GM18498 (cell line): Measurements from ENCODE around the gene RHOC.

Source experiments
- ATAC-seq: cut with Tn5 transposase; IDR thresholded peaks from one replicate; pipeline ENCODE4 v1.9.1; 2021; ENCODE audit warnings: mild to moderate bottlenecking, moderate library complexity; ENCODE audit not compliant: unreplicated experiment

Gene RHOC

GRCh38 chr1:112687361-112687760, 19.6 kb downstream of the RHOC start:
- no peak for ATAC-seq

DNA sequence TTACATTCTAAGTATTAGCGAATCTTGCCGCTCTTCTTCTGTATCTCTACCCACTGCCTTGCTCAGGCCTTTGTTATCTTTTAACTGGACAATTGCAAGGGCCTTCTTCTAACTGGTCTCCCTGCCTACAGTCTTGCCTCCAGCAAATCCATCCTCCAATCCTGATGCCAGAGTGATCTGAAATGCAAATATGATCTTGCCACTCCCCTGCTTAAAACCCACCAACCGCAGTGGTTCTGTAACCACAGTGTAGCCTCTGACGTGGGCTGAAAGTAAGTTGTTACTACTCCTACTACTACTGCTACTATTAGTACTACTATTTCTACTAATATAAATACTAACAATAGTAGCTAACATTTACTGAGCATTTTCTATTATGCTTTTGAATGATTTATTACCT, 20.1 kb downstream of the RHOC start:
- ATAC-seq: no peak

DNA sequence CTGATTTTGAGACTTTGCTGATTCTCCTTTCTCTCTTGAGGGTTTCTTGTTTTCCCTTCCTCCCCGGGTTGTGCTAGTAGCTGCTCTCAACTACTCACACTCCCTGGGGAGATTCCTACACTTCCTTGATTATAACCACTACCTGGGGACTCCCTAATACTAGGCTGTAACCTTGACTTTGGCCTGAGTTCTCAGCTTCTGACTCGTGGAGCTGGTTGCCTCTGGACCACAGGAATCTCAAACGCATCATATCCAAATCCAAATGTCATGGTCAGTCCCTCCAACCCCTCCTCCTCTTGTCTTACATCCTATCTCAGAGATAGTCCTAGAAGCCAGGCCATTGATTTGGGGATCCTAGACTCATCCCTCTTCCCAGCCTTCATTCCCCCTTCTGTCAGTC, 20.5 kb downstream of the RHOC start:
- no peak for ATAC-seq

DNA sequence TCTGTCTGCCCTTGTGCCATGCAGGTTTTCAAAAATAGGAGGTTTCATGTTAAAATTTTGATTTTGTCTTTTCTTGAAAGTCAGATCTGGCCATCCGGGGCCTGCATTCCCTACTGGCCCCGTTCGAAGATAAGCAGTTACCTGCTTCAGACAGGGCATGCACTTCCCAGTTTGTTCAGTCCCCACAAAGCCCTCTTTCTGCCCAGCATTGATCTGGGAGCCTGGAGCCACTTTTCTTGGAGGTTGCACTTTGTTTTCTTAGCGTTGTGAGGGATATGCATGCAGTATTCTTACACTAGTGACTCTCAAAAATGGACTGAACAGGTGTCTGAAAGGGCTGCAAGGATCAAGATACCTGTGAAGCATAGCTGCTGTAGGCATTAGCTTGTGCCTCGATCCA, 21.0 kb downstream of the RHOC start:
- no peak for ATAC-seq

GRCh38 chr1:112678605-112679004, 28.3 kb downstream of the RHOC start:
- ATAC-seq: no peak

DNA sequence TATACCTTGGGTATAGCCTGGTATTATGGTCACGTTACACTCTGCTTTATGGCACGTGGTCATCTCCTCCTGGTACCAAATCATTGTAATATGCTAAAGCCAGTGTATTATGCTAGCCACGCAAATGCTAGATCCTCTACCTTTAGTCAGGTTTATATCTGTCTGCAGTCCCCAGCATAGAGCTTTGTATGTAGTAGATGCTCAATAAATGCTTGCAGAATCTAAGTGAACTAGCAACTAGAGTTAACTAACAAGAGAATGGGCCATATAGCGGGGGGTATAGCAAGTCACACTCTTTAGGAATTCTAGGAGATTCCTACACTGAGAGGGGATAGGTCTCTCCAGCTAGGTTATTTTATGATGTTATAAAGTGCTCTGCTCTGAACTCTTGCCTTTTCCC, 29.4 kb downstream of the RHOC start:
- no peak for ATAC-seq

DNA sequence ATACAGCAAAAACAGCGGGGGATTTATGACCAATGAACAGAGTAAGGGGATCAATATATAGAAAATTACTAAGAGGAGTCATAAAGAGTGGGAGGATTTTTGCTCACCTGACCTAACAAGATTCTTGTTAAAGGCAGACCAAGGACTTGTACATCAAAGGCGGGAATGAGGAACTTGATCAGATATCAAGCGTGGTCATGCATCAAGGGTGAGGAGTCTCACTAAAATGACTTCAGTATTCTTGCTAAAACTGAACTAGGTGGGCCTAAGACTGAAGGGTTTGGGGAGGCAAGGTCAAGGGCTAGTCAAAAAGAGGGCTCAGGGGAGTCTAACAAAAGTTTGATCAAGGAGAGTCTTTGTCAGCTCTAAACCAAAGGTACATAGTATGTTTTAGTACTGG, 30.4 kb downstream of the RHOC start:
- no peak for ATAC-seq

- no peak for ATAC-seq
Observed at GRCh38 chr1:112675728-112676381, 31.1 kb downstream of the RHOC start.

GRCh38 chr1:112674986-112675727, 31.8 kb downstream of the RHOC start:
- peak; percentile 61 for ATAC-seq

DNA sequence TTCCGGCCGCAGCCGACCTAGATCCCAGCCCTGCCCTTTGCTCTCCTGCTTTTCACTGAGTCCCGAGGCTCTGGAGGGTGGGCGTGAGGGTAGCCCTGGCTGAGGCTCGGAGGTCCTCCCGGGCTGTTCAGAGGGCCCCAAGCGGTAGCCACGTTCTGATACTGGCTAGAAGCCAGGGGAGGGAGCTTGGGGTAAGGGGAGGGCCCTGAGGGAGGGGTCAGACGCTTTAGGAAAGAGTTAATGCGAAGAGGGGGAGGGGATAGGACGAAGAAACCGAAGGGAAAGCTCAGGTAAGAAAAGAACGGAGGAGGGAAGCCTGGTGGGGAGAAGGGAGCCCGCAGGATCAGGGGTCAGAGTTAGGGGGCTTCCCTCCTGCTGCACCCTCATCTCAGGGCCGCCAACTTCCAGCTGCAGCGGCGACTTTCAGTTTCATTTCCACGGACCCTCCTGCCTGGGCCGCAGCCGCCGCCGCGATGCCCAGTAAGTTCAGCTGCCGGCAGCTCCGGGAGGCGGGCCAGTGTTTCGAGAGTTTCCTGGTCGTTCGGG, 32.4 kb downstream of the RHOC start, which contains the start of gene MOV10:
Gene MOV10 (plus strand): TSS at position 220 of the 546 bp plus-strand sequence. CDS start 254 bp downstream, at position 474.
- peak; percentile 63 for ATAC-seq

DNA sequence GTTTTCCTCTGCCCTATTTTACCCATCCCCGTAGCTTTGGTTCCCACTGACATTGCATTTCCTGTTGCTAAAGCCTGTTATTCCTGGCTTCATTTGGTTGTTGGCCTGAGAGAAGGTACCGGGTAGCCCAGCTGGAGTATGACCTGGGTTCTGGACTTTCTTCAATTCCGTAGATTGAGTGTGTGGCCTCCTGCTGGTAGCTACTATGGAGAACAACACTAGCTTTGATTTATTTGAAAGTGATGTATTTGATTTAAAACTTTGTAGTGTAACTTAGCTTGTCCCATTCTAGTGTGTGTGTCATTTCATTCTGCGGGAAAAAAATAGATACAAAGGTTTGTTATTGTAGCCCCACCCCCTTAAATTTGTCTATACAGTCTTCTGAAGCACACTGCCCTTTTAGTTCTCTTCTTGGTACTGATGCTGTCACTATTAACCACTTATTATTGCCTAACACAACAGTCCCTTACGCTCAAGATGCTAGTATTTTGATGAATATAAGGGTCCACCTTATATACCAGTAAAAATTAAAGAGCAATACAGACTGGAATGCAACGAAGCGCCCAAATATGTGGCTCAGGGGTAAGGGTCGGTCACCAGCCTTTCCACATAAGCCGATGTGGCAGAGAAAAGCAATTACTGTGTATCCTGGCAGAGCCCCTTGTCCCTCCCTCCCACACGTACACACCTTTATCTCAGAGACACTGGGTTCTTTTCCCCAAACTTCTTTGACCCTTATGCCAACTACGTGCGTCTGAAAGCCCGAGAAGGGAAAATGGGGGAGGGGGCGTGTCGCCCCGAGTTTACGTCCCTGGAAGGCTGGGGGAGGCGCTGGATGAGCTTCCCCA, 33.1 kb downstream of the RHOC start:
- peak; percentile 10 for ATAC-seq

- no peak for ATAC-seq
Observed at GRCh38 chr1:112672842-112673241, 34.1 kb downstream of the RHOC start.

- ATAC-seq: no peak
Observed at GRCh38 chr1:112672009-112672408, 34.9 kb downstream of the RHOC start.

- no peak for ATAC-seq
Observed at GRCh38 chr1:112666946-112667345, 40.0 kb downstream of the RHOC start.

DNA sequence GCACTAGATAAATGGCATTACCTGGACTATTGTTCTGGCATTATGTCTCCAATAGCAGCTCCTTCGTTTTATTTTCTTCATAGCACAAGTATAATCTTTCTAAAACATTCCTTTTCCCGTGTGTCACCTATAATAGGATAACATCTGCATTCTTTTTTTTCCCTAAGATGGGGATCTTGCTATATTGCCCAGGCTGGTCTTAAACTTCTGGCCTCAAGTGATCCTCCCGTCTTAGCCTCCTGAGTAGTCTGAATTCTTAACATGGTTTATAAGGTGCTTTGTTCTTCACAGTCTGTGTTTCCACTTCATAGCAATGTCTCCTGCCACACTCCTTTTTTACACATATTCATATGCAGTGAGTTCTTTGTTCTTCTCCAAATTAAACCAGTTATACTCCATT, 41.1 kb downstream of the RHOC start:
- no peak for ATAC-seq

DNA sequence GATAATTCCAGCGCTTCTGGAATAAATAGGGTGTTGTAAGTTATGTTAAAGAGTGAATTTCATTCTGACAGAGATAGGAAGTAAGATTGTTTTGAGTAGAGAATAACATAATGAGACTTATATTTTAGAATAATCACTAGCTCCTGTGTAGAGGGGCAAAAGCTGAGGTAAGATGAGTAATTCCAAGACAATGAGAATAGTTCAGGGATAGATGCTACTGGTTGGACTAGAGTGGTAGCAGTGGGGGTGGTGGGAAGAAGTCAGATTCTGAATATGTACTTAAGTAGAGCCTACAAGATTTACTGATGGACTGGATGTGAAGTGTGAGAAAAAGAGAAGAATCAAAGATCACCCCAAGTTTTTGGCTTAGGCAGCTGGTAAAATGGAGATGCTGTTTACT, 55.7 kb downstream of the RHOC start:
- no peak for ATAC-seq
